Stimulated activated CD4-positive, alpha-beta T cell treated with anti-CD3 and anti-CD28 coated beads, Interleukin-15, amount 100 ng/mL, for 24 hours (primary cell): ENCODE measurements around the gene ANKRD27.
A peak's percentile ranks its signal among the peaks of the same experiment; 100 is the strongest.
"Not testable (repeated sequence)": the region's sequence is repeated elsewhere in the genome, so short reads cannot be mapped to it uniquely, and the experiment has no call there.

ENCODE experiments used
- DNase-seq: peaks from one replicate; pipeline ENCODE4 v3.0.0-alpha.2; 2020

ANKRD27 gene

GRCh38 chr19:32652331-32652730 is 22.6 kb downstream of the ANKRD27 start:
- DNase-seq = not testable (repeated sequence)

- no peak for DNase-seq
These were observed 23.2 kb downstream of the ANKRD27 start for GRCh38 chr19:32651729-32652140.

GRCh38 chr19:32650671-32651070 is 24.3 kb downstream of the ANKRD27 start:
- no peak for DNase-seq

- DNase-seq = no peak
These were observed 25.2 kb downstream of the ANKRD27 start for GRCh38 chr19:32649751-32650150.

- no peak for DNase-seq
These were observed 27.6 kb downstream of the ANKRD27 start for GRCh38 chr19:32647361-32647760.

GRCh38 chr19:32646556-32646955 is 28.4 kb downstream of the ANKRD27 start:
- DNase-seq = peak; percentile 13

GRCh38 chr19:32642771-32643170 is 32.2 kb downstream of the ANKRD27 start:
- DNase-seq = peak; percentile 74

- no peak for DNase-seq
These were observed 36.4 kb downstream of the ANKRD27 start for GRCh38 chr19:32638625-32639024.

- no peak for DNase-seq
These were observed 37.5 kb downstream of the ANKRD27 start for GRCh38 chr19:32637480-32637879.

GRCh38 chr19:32631381-32631780 is 43.6 kb downstream of the ANKRD27 start:
- DNase-seq = no peak

- no peak for DNase-seq
These were observed 44.6 kb downstream of the ANKRD27 start for GRCh38 chr19:32630338-32630737.

GRCh38 chr19:32627714-32628270 is 47.2 kb downstream of the ANKRD27 start:
- DNase-seq = no peak

GRCh38 chr19:32626969-32627368 is 48.0 kb downstream of the ANKRD27 start:
- no peak for DNase-seq

GRCh38 chr19:32624410-32624809 is 50.6 kb downstream of the ANKRD27 start:
- DNase-seq = no peak

GRCh38 chr19:32622002-32622401 is 53.0 kb downstream of the ANKRD27 start:
- no peak for DNase-seq

GRCh38 chr19:32619051-32619685 is 55.8 kb downstream of the ANKRD27 start:
- no peak for DNase-seq

GRCh38 chr19:32615569-32615968 is 59.4 kb downstream of the ANKRD27 start:
- no peak for DNase-seq

GRCh38 chr19:32614916-32615315 is 60.1 kb downstream of the ANKRD27 start:
- no peak for DNase-seq

GRCh38 chr19:32613008-32613407 is 62.0 kb downstream of the ANKRD27 start:
- DNase-seq = no peak

- no peak for DNase-seq
These were observed 63.8 kb downstream of the ANKRD27 start for GRCh38 chr19:32611161-32611560.

- DNase-seq = no peak
These were observed 67.5 kb downstream of the ANKRD27 start for GRCh38 chr19:32607479-32607878.

GRCh38 chr19:32606289-32606688 is 68.7 kb downstream of the ANKRD27 start:
- no peak for DNase-seq

- DNase-seq = no peak
These were observed 69.4 kb downstream of the ANKRD27 start for GRCh38 chr19:32605544-32605943.

- no peak for DNase-seq
These were observed 71.0 kb downstream of the ANKRD27 start for GRCh38 chr19:32603961-32604360.

- peak; percentile 52 for DNase-seq
These were observed 75.2 kb downstream of the ANKRD27 start for GRCh38 chr19:32599736-32600157.
